ENCODE results near the gene STX3.

The STX3 gene

DNA sequence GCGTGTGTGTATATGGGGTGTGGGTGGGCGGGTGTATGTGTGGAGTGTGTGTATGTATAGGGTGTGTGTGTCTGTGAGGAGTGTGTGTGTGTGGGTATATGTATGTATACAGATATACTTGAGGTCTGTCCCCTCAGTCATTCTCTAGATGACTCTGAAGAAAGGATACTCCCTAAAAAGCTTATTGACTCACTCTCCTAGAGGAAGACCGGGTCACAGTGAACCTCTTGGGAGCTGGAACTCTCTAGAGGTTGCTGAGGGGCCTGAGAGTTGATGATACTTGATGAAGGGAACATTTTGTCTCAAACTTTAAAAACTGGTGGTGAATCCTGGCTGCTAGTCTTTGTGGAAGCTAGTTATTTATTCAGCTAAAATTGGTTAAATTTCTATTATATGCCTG, 15.1 kb downstream of the STX3 start:
- no peak overlapping the region for H3K4me3 ChIP-seq (ENCODE audit: insufficient read depth, low read depth, low read length)
- H3K4me1 ChIP-seq (ENCODE audit: control insufficient read depth, insufficient read depth, low read length) = peaks cover 11% of the 10 kb centered on the region
- H3K9me3 ChIP-seq (ENCODE audit: control insufficient read depth, low read length) = no peaks in the 10 kb centered on the region
- no peaks in the 10 kb centered on the region for H3K36me3 ChIP-seq (ENCODE audit: control insufficient read depth, insufficient read depth, low read length)
- H3K27me3 ChIP-seq (ENCODE audit: control insufficient read depth, insufficient read depth, low read length, poor library complexity, severe bottlenecking) = no peaks in the 10 kb centered on the region
- no peak overlapping the region for H3K27ac ChIP-seq (ENCODE audit: insufficient read depth, low read depth, low read length, poor library complexity, severe bottlenecking)
- WGBS, 2 experiments = 93 to 94% methylated on average over 3 of the region's 3 CpGs

DNA sequence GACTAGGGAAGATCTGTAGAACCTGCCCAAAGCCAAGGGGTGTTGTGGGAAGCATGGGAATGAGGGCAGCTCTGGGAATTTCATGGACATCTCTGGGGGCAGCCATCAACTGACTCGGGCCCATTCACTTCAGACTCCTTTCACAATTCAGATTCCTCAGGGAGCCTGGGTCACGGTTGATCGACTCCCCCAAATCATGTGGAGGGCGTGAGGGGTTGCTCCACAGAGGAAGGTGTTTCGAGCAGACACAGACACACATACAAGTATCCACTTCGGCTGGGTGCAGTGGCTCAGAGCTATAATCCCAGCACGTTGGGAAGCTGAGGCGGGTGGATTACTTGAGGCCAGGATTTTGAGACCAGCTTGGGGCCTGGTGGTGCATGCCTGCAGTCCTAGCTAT, 15.7 kb downstream of the STX3 start:
- no peaks in the 10 kb centered on the region for H3K27me3 ChIP-seq (ENCODE audit: control insufficient read depth, insufficient read depth, low read length, poor library complexity, severe bottlenecking)
- 88 to 92% methylated on average over 8 of the region's 8 CpGs for WGBS, 2 experiments
- no peaks in the 10 kb centered on the region for H3K9me3 ChIP-seq (ENCODE audit: control insufficient read depth, low read length)

DNA sequence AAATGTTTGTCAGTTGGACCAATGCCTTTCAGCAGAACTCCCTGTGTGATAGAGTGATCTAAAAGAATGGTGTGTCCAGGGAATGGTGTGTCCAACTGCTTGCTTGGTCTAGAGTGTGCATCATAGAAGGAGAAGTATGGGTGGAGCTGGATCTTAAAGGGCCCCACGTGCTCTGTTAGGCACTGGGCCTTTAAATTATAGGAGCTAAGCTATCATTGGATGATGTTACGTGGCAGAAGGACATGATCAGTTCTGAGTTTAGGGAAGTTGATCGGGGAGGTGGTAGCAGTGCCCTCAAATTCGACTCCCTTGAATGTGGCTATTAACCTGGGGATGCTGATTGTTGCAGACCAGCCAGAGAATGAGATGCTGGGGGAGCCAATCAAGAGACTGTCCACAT, 16.4 kb downstream of the STX3 start:
- WGBS, 2 experiments = 92 to 96% methylated on average over 4 of the region's 4 CpGs
- H3K27me3 ChIP-seq (ENCODE audit: control insufficient read depth, insufficient read depth, low read length, poor library complexity, severe bottlenecking) = no peaks in the 10 kb centered on the region
- H3K4me3 ChIP-seq (ENCODE audit: insufficient read depth, low read depth, low read length) = no peak overlapping the region
- no peaks in the 10 kb centered on the region for H3K9me3 ChIP-seq (ENCODE audit: control insufficient read depth, low read length)
- H3K36me3 ChIP-seq (ENCODE audit: control insufficient read depth, insufficient read depth, low read length) = no peaks in the 10 kb centered on the region
- no peak overlapping the region for H3K27ac ChIP-seq (ENCODE audit: insufficient read depth, low read depth, low read length, poor library complexity, severe bottlenecking)
- peaks cover 5% of the 10 kb centered on the region for H3K4me1 ChIP-seq (ENCODE audit: control insufficient read depth, insufficient read depth, low read length)

More for the DNA sequence above, 15.7 kb downstream of the STX3 start:
- Histone ChIP-seq H3K27ac (ENCODE audit: insufficient read depth, low read depth, low read length, poor library complexity, severe bottlenecking) (no peak overlapping the region), H3K36me3 (ENCODE audit: control insufficient read depth, insufficient read depth, low read length) (no peaks in the 10 kb centered on the region), H3K4me1 (ENCODE audit: control insufficient read depth, insufficient read depth, low read length) (peaks cover 11% of the 10 kb centered on the region), H3K4me3 (ENCODE audit: insufficient read depth, low read depth, low read length) (no peak overlapping the region)

DNA sequence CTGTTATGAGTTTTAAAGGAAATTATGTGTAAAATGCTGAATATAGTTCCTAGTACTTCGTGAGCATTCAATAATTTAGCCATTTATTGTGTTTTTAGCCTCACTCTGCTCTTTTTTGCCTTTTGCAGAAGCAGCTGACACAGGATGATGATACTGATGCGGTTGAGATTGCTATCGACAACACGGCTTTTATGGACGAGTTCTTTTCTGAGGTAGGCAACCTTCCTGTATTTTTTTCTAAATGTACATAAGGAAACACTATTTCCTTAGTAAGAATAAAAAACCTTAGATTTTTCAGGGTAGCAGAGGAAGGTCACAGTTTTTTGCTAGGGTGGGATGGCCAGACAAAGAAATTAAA, 17.9 kb downstream of the STX3 start:
- H3K36me3 ChIP-seq (ENCODE audit: control insufficient read depth, insufficient read depth, low read length) = no peaks in the 10 kb centered on the region
- H3K9me3 ChIP-seq (ENCODE audit: control insufficient read depth, low read length) = no peaks in the 10 kb centered on the region
- H3K27ac ChIP-seq (ENCODE audit: insufficient read depth, low read depth, low read length, poor library complexity, severe bottlenecking) = no peak overlapping the region
- 96 to 98% methylated on average over 4 to 5 of the region's 5 CpGs for WGBS, 2 experiments
- no peaks in the 10 kb centered on the region for H3K4me1 ChIP-seq (ENCODE audit: control insufficient read depth, insufficient read depth, low read length)
- H3K27me3 ChIP-seq (ENCODE audit: control insufficient read depth, insufficient read depth, low read length, poor library complexity, severe bottlenecking) = no peaks in the 10 kb centered on the region
- no peak overlapping the region for H3K4me3 ChIP-seq (ENCODE audit: insufficient read depth, low read depth, low read length)

DNA sequence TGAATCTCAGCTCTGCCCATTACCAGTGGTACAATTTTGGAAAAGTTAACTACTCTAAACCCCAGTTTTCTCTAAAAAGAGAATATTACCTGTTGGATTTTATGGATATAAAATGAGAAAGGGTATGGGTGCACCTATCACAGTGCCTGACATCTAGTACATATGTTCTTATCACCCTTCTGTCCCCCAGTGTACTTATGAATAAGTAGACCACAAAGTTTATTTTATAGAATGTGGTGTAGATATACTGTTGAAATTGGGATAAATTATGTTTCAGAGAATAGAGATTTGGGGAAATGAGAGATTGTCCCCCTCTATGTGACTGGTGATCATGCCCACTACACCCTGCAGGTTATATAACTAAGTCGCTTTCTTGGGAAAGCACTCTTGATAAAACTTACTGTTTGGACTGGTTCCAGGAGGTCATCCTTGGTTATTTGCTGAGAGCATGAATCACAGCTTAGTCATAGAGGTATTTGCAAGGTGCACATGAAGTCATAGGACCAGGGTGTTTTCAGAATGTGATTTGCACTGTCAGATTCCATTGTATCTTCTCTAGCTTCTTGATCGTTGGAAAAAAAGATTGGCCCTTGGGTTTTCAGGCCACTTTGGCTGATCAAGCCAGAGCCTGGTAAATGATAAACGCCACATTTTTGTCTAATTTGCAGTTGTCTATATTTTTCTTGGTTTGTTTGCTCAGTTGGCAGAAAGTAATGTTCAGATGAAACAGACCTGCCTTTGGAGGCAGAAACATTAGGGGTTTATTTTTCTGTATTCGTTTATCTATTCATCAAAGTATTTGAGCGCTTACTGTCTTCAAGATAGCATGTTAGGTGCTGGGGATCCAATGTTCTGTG, 21.3 kb downstream of the STX3 start:
- H3K4me1 ChIP-seq (ENCODE audit: control insufficient read depth, insufficient read depth, low read length) = no peaks in the 10 kb centered on the region

DNA sequence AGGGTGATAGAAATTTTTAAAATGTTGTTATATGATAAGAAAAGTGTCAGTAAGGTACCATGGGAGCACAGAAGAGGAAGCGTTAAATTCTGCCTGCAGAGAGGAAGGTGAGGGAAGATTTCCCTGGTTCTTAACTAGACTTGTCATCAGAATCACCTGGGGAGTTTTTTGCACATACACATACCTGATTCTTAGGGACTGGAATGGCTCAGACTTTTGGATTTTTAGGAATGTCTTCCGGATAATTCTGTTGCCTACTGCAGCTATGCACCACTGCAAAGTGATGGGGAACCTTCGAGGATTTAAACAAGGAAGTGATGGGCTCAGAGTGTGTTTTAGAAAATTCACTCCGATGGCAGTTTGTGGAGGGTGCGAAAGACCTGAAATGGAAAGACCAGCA, 21.9 kb downstream of the STX3 start:
- H3K9me3 ChIP-seq (ENCODE audit: control insufficient read depth, low read length) = no peaks in the 10 kb centered on the region

More for the DNA sequence above, 21.3 kb downstream of the STX3 start:
- no peak overlapping the region for H3K4me3 ChIP-seq (ENCODE audit: insufficient read depth, low read depth, low read length)
- no peaks in the 10 kb centered on the region for H3K36me3 ChIP-seq (ENCODE audit: control insufficient read depth, insufficient read depth, low read length)
- H3K9me3 ChIP-seq (ENCODE audit: control insufficient read depth, low read length) = no peaks in the 10 kb centered on the region
- H3K27ac ChIP-seq (ENCODE audit: insufficient read depth, low read depth, low read length, poor library complexity, severe bottlenecking) = no peak overlapping the region
- WGBS, 2 experiments = 95% methylated on average over 5 of the region's 5 CpGs
- H3K27me3 ChIP-seq (ENCODE audit: control insufficient read depth, insufficient read depth, low read length, poor library complexity, severe bottlenecking) = no peaks in the 10 kb centered on the region

DNA sequence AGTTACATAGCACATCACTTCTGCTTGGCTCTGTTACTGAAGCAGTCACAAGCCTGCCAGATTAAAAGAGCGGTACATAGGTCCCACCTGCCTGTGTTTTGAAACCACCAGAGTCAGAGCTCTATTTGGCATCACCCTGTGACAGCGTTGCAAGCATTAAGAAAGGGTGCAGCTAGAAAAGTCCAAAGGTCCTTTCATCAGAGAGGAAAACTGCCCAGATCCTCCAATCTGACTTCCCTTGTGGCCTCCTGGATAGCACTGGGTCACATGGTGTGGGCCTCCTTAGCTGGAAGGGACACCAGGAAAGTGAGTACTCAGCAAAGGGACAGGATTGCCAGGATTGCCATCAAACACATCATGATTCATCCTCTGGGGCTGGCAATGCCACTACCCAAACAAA, 22.9 kb downstream of the STX3 start:
- Histone ChIP-seq H3K4me3 (ENCODE audit: insufficient read depth, low read depth, low read length) (no peak overlapping the region), H3K27ac (ENCODE audit: insufficient read depth, low read depth, low read length, poor library complexity, severe bottlenecking) (no peak overlapping the region), H3K36me3 (ENCODE audit: control insufficient read depth, insufficient read depth, low read length) (no peaks in the 10 kb centered on the region)

More for the DNA sequence above, 21.9 kb downstream of the STX3 start:
- Histone ChIP-seq H3K27ac (ENCODE audit: insufficient read depth, low read depth, low read length, poor library complexity, severe bottlenecking) (no peak overlapping the region), H3K27me3 (ENCODE audit: control insufficient read depth, insufficient read depth, low read length, poor library complexity, severe bottlenecking) (no peaks in the 10 kb centered on the region), H3K36me3 (ENCODE audit: control insufficient read depth, insufficient read depth, low read length) (no peaks in the 10 kb centered on the region), H3K4me1 (ENCODE audit: control insufficient read depth, insufficient read depth, low read length) (no peaks in the 10 kb centered on the region), H3K4me3 (ENCODE audit: insufficient read depth, low read depth, low read length) (no peak overlapping the region)
- 91 to 92% methylated on average over 5 of the region's 5 CpGs for WGBS, 2 experiments

DNA sequence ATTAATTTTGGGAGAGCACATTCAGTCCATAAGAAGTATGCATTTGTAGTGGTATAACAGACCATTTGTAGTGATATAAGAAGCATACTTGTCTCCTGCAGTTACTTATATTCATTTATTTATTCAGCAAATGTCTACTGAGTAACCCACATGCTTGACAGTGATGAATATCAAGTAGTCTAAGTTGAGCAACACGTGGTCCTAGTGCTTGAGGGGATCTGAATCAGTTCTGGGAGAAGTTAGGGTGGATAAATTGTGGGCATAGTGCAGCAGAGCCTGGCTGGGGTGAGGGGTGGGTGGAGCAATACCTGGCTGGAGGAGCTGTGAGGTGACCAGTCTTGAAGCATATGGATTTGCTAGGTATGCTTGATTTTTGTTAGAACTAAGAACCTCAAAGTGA, 24.3 kb downstream of the STX3 start:
- H3K4me1 ChIP-seq (ENCODE audit: control insufficient read depth, insufficient read depth, low read length) = no peaks in the 10 kb centered on the region
- H3K9me3 ChIP-seq (ENCODE audit: control insufficient read depth, low read length) = no peaks in the 10 kb centered on the region
- no peaks in the 10 kb centered on the region for H3K27me3 ChIP-seq (ENCODE audit: control insufficient read depth, insufficient read depth, low read length, poor library complexity, severe bottlenecking)
- no peaks in the 10 kb centered on the region for H3K36me3 ChIP-seq (ENCODE audit: control insufficient read depth, insufficient read depth, low read length)
- 83 to 85% methylated on average over 1 of the region's 1 CpG for WGBS, 2 experiments
- H3K27ac ChIP-seq (ENCODE audit: insufficient read depth, low read depth, low read length, poor library complexity, severe bottlenecking) = no peak overlapping the region
- H3K4me3 ChIP-seq (ENCODE audit: insufficient read depth, low read depth, low read length) = no peak overlapping the region

More for the DNA sequence above, 22.9 kb downstream of the STX3 start:
- no peaks in the 10 kb centered on the region for H3K9me3 ChIP-seq (ENCODE audit: control insufficient read depth, low read length)
- WGBS, 2 experiments = 95 to 98% methylated on average over 2 of the region's 2 CpGs
- H3K27me3 ChIP-seq (ENCODE audit: control insufficient read depth, insufficient read depth, low read length, poor library complexity, severe bottlenecking) = no peaks in the 10 kb centered on the region
- H3K4me1 ChIP-seq (ENCODE audit: control insufficient read depth, insufficient read depth, low read length) = no peaks in the 10 kb centered on the region

DNA sequence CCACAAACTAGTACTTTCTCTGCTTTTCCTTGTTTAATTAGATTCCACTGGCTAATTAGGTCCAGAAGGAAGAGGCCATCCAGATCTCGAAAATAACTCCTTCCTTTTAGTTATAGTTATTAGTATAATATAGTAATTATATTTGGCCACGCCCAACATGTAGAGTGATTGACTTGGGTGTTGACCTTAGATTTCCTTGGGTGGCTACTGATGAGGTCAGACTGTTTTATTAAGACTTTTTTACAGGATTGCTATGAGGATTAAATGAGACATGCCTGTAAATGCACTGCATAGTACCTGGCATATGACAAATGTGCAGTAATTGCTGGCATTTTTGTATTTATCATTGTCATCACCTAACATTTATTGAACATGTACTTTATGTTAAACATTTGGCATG, 26.9 kb downstream of the STX3 start:
- WGBS, 2 experiments = 87 to 100% methylated on average over 1 of the region's 2 CpGs
- no peak overlapping the region for H3K4me3 ChIP-seq (ENCODE audit: insufficient read depth, low read depth, low read length)
- no peaks in the 10 kb centered on the region for H3K9me3 ChIP-seq (ENCODE audit: control insufficient read depth, low read length)
- H3K36me3 ChIP-seq (ENCODE audit: control insufficient read depth, insufficient read depth, low read length) = no peaks in the 10 kb centered on the region
- no peaks in the 10 kb centered on the region for H3K4me1 ChIP-seq (ENCODE audit: control insufficient read depth, insufficient read depth, low read length)
- no peak overlapping the region for H3K27ac ChIP-seq (ENCODE audit: insufficient read depth, low read depth, low read length, poor library complexity, severe bottlenecking)
- H3K27me3 ChIP-seq (ENCODE audit: control insufficient read depth, insufficient read depth, low read length, poor library complexity, severe bottlenecking) = no peaks in the 10 kb centered on the region

DNA sequence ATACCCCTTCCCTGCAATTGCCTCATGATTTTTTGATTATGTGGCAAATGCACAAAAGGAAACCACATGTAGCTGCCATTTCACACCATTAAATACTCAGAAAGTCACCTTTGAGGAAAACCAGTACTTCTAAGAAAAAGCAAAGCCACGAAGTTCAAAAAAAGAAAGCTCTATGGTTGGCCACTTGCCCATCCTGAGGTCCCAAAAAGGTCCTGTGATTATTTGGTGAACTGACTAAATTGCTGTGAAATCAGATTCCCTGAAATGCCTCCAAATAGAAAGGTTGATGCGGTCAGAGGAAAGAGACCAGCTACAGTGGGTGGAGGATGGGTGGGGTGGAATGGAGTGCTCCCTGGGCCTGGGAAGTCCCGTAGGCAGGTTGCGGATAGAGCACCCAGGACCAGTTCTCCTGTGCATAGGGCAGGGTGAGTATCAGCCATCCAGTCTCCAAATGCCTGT, 28.5 kb downstream of the STX3 start:
- WGBS, 2 experiments = 95% methylated on average over 4 of the region's 4 CpGs
- Histone ChIP-seq H3K27ac (ENCODE audit: insufficient read depth, low read depth, low read length, poor library complexity, severe bottlenecking) (no peak overlapping the region), H3K4me3 (ENCODE audit: insufficient read depth, low read depth, low read length) (no peak overlapping the region), H3K9me3 (ENCODE audit: control insufficient read depth, low read length) (no peaks in the 10 kb centered on the region), H3K27me3 (ENCODE audit: control insufficient read depth, insufficient read depth, low read length, poor library complexity, severe bottlenecking) (no peaks in the 10 kb centered on the region), H3K4me1 (ENCODE audit: control insufficient read depth, insufficient read depth, low read length) (no peaks in the 10 kb centered on the region), H3K36me3 (ENCODE audit: control insufficient read depth, insufficient read depth, low read length) (no peaks in the 10 kb centered on the region)
